ENCODE data around the gene ADGRB2.

Gene ADGRB2

GRCh38 chr1:31725134-31725533 is 39.0 kb downstream of the ADGRB2 start:
- no peaks in the 10 kb centered on the region for H3F3A ChIP-seq (ENCODE audit: low read depth)
- H3K4me1 ChIP-seq (ENCODE audit: insufficient read depth, low read length, poor library complexity, severe bottlenecking) = no peaks in the 10 kb centered on the region
- H4K20me1 ChIP-seq (ENCODE audit: insufficient read depth, low read length, poor library complexity, severe bottlenecking) = no peaks in the 10 kb centered on the region
- no peaks in the 10 kb centered on the region for H3K36me3 ChIP-seq (ENCODE audit: insufficient read depth, low read length)
- H3K9ac ChIP-seq (ENCODE audit: low read depth, low read length, poor library complexity, severe bottlenecking) = no peak overlapping the region
- no peak overlapping the region for H2AFZ ChIP-seq (ENCODE audit: low read length)
- TF ChIP-seq CTCF (conservative IDR thresholded peaks at IDR 0.05; ENCODE audit: low read length) = no peak
- TF ChIP-seq EZH2phosphoT487 (IDR thresholded peaks at IDR 0.05; ENCODE audit: borderline replicate concordance) = no peak
- no peaks in the 10 kb centered on the region for H3K9me3 ChIP-seq (ENCODE audit: insufficient read depth, low read depth, low read length)
- H3K9me2 ChIP-seq (replicated peaks; ENCODE audit: low read depth, low read length) = no peaks in the 10 kb centered on the region
- H3K79me2 ChIP-seq (ENCODE audit: insufficient read depth, low read length) = no peaks in the 10 kb centered on the region
- no peak overlapping the region for H3K4me2 ChIP-seq (ENCODE audit: low read depth, low read length, poor library complexity, severe bottlenecking)
- H3K4me3 ChIP-seq (ENCODE audit: low read length, poor library complexity, severe bottlenecking) = no peak overlapping the region
- H3K27me3 ChIP-seq (ENCODE audit: insufficient read depth, low read length, poor library complexity, severe bottlenecking) = no peaks in the 10 kb centered on the region

GRCh38 chr1:31723828-31724359 is 40.2 kb downstream of the ADGRB2 start:
- H3K9me3 ChIP-seq (ENCODE audit: insufficient read depth, low read depth, low read length) = no peaks in the 10 kb centered on the region
- H3K9me2 ChIP-seq (replicated peaks; ENCODE audit: low read depth, low read length) = no peaks in the 10 kb centered on the region

GRCh38 chr1:31718327-31718897 is 45.7 kb downstream of the ADGRB2 start:
- H3F3A ChIP-seq (ENCODE audit: low read depth) = no peaks in the 10 kb centered on the region
- TF ChIP-seq CTCF (conservative IDR thresholded peaks at IDR 0.05; ENCODE audit: low read length) (no peak), EZH2phosphoT487 (IDR thresholded peaks at IDR 0.05; ENCODE audit: borderline replicate concordance) (no peak)
- H3K36me3 ChIP-seq (ENCODE audit: insufficient read depth, low read length) = no peaks in the 10 kb centered on the region
- H3K4me1 ChIP-seq (ENCODE audit: insufficient read depth, low read length, poor library complexity, severe bottlenecking) = no peaks in the 10 kb centered on the region
- H3K27me3 ChIP-seq (ENCODE audit: insufficient read depth, low read length, poor library complexity, severe bottlenecking) = no peaks in the 10 kb centered on the region
- H3K4me3 ChIP-seq (ENCODE audit: low read length, poor library complexity, severe bottlenecking) = no peak overlapping the region
- H4K20me1 ChIP-seq (ENCODE audit: insufficient read depth, low read length, poor library complexity, severe bottlenecking) = no peaks in the 10 kb centered on the region
- no peaks in the 10 kb centered on the region for H3K9me2 ChIP-seq (replicated peaks; ENCODE audit: low read depth, low read length)
- H3K9ac ChIP-seq (ENCODE audit: low read depth, low read length, poor library complexity, severe bottlenecking) = no peak overlapping the region
- H3K4me2 ChIP-seq (ENCODE audit: low read depth, low read length, poor library complexity, severe bottlenecking) = no peak overlapping the region
- H3K9me3 ChIP-seq (ENCODE audit: insufficient read depth, low read depth, low read length) = no peaks in the 10 kb centered on the region
- H2AFZ ChIP-seq (ENCODE audit: low read length) = no peak overlapping the region
- H3K79me2 ChIP-seq (ENCODE audit: insufficient read depth, low read length) = no peaks in the 10 kb centered on the region

More at GRCh38 chr1:31723828-31724359, 40.2 kb downstream of the ADGRB2 start:
- no peaks in the 10 kb centered on the region for H3K4me1 ChIP-seq (ENCODE audit: insufficient read depth, low read length, poor library complexity, severe bottlenecking)
- H3F3A ChIP-seq (ENCODE audit: low read depth) = no peaks in the 10 kb centered on the region
- no peaks in the 10 kb centered on the region for H4K20me1 ChIP-seq (ENCODE audit: insufficient read depth, low read length, poor library complexity, severe bottlenecking)
- H3K4me2 ChIP-seq (ENCODE audit: low read depth, low read length, poor library complexity, severe bottlenecking) = no peak overlapping the region
- no peak overlapping the region for H3K9ac ChIP-seq (ENCODE audit: low read depth, low read length, poor library complexity, severe bottlenecking)
- H3K79me2 ChIP-seq (ENCODE audit: insufficient read depth, low read length) = no peaks in the 10 kb centered on the region
- no peaks in the 10 kb centered on the region for H3K27me3 ChIP-seq (ENCODE audit: insufficient read depth, low read length, poor library complexity, severe bottlenecking)
- no peaks in the 10 kb centered on the region for H3K36me3 ChIP-seq (ENCODE audit: insufficient read depth, low read length)
- H3K4me3 ChIP-seq (ENCODE audit: low read length, poor library complexity, severe bottlenecking) = no peak overlapping the region
- no peak for TF ChIP-seq EZH2phosphoT487 (IDR thresholded peaks at IDR 0.05; ENCODE audit: borderline replicate concordance)
- no peak overlapping the region for H2AFZ ChIP-seq (ENCODE audit: low read length)

GRCh38 chr1:31717341-31717740 is 46.8 kb downstream of the ADGRB2 start:
- no peak overlapping the region for H3K4me2 ChIP-seq (ENCODE audit: low read depth, low read length, poor library complexity, severe bottlenecking)
- no peaks in the 10 kb centered on the region for H3K27me3 ChIP-seq (ENCODE audit: insufficient read depth, low read length, poor library complexity, severe bottlenecking)

More at GRCh38 chr1:31717341-31717740, 46.8 kb downstream of the ADGRB2 start:
- no peaks in the 10 kb centered on the region for H4K20me1 ChIP-seq (ENCODE audit: insufficient read depth, low read length, poor library complexity, severe bottlenecking)
- TF ChIP-seq EZH2phosphoT487 (IDR thresholded peaks at IDR 0.05; ENCODE audit: borderline replicate concordance) (no peak), CTCF (conservative IDR thresholded peaks at IDR 0.05; ENCODE audit: low read length) (no peak)
- no peak overlapping the region for H3K4me3 ChIP-seq (ENCODE audit: low read length, poor library complexity, severe bottlenecking)
- no peaks in the 10 kb centered on the region for H3K79me2 ChIP-seq (ENCODE audit: insufficient read depth, low read length)
- no peaks in the 10 kb centered on the region for H3K9me2 ChIP-seq (replicated peaks; ENCODE audit: low read depth, low read length)
- H2AFZ ChIP-seq (ENCODE audit: low read length) = no peak overlapping the region
- no peaks in the 10 kb centered on the region for H3K4me1 ChIP-seq (ENCODE audit: insufficient read depth, low read length, poor library complexity, severe bottlenecking)
- H3F3A ChIP-seq (ENCODE audit: low read depth) = no peaks in the 10 kb centered on the region
- no peaks in the 10 kb centered on the region for H3K9me3 ChIP-seq (ENCODE audit: insufficient read depth, low read depth, low read length)
- no peaks in the 10 kb centered on the region for H3K36me3 ChIP-seq (ENCODE audit: insufficient read depth, low read length)
- no peak overlapping the region for H3K9ac ChIP-seq (ENCODE audit: low read depth, low read length, poor library complexity, severe bottlenecking)

All from Loucy (cell line).